ENCODE results near the gene DOCK3. TPM values are rescaled to one million over a fixed set of nuclear protein-coding genes. Genes with fewer than 3 reads are reported as not detected.

Gene DOCK3
- polyA plus RNA-seq, 1 donor from 2014 or later, result 15.6 TPM

GRCh38 chr3:51139616-51140015, 464.9 kb downstream of the DOCK3 start:
- Histone ChIP-seq H3K9me2 (ENCODE audit: insufficient read depth, low read length) (no peaks in the 10 kb centered on the region), H2AFZ (ENCODE audit: low read depth, low read length) (no peak overlapping the region), H3K4me3 (ENCODE audit: low read length) (no peak overlapping the region), H3K27ac (ENCODE audit: low read length) (no peak overlapping the region), H3K79me2 (replicated peaks; ENCODE audit: insufficient read depth, low read length) (no peaks in the 10 kb centered on the region), H3K4me2 (ENCODE audit: low read length) (no peak overlapping the region), H3F3A (ENCODE audit: insufficient read depth, low read length, poor library complexity, severe bottlenecking) (no peaks in the 10 kb centered on the region), H3K27me3 (ENCODE audit: insufficient read depth, low read depth, low read length) (no peaks in the 10 kb centered on the region), H3K36me3 (ENCODE audit: insufficient read depth, low read length) (no peaks in the 10 kb centered on the region), H4K20me1 (ENCODE audit: insufficient read depth) (no peaks in the 10 kb centered on the region), H3K9ac (ENCODE audit: low read length) (no peak overlapping the region), H3K9me3 (ENCODE audit: low read length) (no peaks in the 10 kb centered on the region)
- TF ChIP-seq POLR2AphosphoS5 (IDR thresholded peaks at IDR 0.05) (no peak), EZH2 (IDR thresholded peaks at IDR 0.05; ENCODE audit: borderline replicate concordance, insufficient read depth, low read length, poor library complexity, severe bottlenecking) (no peak), TAF1 (IDR thresholded peaks at IDR 0.05; ENCODE audit: low read depth) (no peak), SMC3 (conservative IDR thresholded peaks at IDR 0.05; ENCODE audit: poor library complexity) (no peak), EP300 (conservative IDR thresholded peaks at IDR 0.05; ENCODE audit: poor library complexity, severe bottlenecking) (no peak)

GRCh38 chr3:51141573-51141972, 466.8 kb downstream of the DOCK3 start:
- Histone ChIP-seq H3K79me2 (replicated peaks; ENCODE audit: insufficient read depth, low read length) (no peaks in the 10 kb centered on the region), H2AFZ (ENCODE audit: low read depth, low read length) (no peak overlapping the region), H3K9me2 (ENCODE audit: insufficient read depth, low read length) (no peaks in the 10 kb centered on the region), H3K9ac (ENCODE audit: low read length) (no peak overlapping the region), H3K36me3 (ENCODE audit: insufficient read depth, low read length) (no peaks in the 10 kb centered on the region), H3F3A (ENCODE audit: insufficient read depth, low read length, poor library complexity, severe bottlenecking) (no peaks in the 10 kb centered on the region), H4K20me1 (ENCODE audit: insufficient read depth) (no peaks in the 10 kb centered on the region), H3K4me2 (ENCODE audit: low read length) (no peak overlapping the region), H3K4me3 (ENCODE audit: low read length) (no peak overlapping the region), H3K27me3 (ENCODE audit: insufficient read depth, low read depth, low read length) (no peaks in the 10 kb centered on the region), H3K9me3 (ENCODE audit: low read length) (no peaks in the 10 kb centered on the region), H3K27ac (ENCODE audit: low read length) (no peak overlapping the region)
- TF ChIP-seq REST (IDR thresholded peaks at IDR 0.05; ENCODE audit: borderline replicate concordance) (no peak), EZH2 (IDR thresholded peaks at IDR 0.05; ENCODE audit: borderline replicate concordance, insufficient read depth, low read length, poor library complexity, severe bottlenecking) (no peak), MXI1 (conservative IDR thresholded peaks at IDR 0.05; ENCODE audit: poor library complexity, severe bottlenecking) (no peak), RAD21 (conservative IDR thresholded peaks at IDR 0.05) (no peak), TAF1 (IDR thresholded peaks at IDR 0.05; ENCODE audit: low read depth) (no peak), POLR2AphosphoS5 (IDR thresholded peaks at IDR 0.05) (no peak), SMC3 (conservative IDR thresholded peaks at IDR 0.05; ENCODE audit: poor library complexity) (no peak), EP300 (conservative IDR thresholded peaks at IDR 0.05; ENCODE audit: poor library complexity, severe bottlenecking) (no peak)
- TF ChIP-seq, protein P1, sequence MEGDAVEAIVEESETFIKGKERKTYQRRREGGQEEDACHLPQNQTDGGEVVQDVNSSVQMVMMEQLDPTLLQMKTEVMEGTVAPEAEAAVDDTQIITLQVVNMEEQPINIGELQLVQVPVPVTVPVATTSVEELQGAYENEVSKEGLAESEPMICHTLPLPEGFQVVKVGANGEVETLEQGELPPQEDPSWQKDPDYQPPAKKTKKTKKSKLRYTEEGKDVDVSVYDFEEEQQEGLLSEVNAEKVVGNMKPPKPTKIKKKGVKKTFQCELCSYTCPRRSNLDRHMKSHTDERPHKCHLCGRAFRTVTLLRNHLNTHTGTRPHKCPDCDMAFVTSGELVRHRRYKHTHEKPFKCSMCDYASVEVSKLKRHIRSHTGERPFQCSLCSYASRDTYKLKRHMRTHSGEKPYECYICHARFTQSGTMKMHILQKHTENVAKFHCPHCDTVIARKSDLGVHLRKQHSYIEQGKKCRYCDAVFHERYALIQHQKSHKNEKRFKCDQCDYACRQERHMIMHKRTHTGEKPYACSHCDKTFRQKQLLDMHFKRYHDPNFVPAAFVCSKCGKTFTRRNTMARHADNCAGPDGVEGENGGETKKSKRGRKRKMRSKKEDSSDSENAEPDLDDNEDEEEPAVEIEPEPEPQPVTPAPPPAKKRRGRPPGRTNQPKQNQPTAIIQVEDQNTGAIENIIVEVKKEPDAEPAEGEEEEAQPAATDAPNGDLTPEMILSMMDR (IDR thresholded peaks at IDR 0.05; ENCODE audit: poor library complexity, severe bottlenecking), result no peak

Data from neural cell (in vitro differentiated cells).